GM21576 (cell line): ENCODE results near the gene HSPA14.
"Not testable (repeated sequence)": the region's sequence is repeated elsewhere in the genome, so short reads cannot be mapped to it uniquely, and the experiment has no call there.

Experiments used
- ATAC-seq: cut with Tn5 transposase; IDR thresholded peaks from one replicate; pipeline ENCODE4 v1.9.1; 2021; ENCODE audit warnings: mild to moderate bottlenecking, moderate library complexity; ENCODE audit not compliant: unreplicated experiment

The HSPA14 gene, protein sequence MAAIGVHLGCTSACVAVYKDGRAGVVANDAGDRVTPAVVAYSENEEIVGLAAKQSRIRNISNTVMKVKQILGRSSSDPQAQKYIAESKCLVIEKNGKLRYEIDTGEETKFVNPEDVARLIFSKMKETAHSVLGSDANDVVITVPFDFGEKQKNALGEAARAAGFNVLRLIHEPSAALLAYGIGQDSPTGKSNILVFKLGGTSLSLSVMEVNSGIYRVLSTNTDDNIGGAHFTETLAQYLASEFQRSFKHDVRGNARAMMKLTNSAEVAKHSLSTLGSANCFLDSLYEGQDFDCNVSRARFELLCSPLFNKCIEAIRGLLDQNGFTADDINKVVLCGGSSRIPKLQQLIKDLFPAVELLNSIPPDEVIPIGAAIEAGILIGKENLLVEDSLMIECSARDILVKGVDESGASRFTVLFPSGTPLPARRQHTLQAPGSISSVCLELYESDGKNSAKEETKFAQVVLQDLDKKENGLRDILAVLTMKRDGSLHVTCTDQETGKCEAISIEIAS

DNA sequence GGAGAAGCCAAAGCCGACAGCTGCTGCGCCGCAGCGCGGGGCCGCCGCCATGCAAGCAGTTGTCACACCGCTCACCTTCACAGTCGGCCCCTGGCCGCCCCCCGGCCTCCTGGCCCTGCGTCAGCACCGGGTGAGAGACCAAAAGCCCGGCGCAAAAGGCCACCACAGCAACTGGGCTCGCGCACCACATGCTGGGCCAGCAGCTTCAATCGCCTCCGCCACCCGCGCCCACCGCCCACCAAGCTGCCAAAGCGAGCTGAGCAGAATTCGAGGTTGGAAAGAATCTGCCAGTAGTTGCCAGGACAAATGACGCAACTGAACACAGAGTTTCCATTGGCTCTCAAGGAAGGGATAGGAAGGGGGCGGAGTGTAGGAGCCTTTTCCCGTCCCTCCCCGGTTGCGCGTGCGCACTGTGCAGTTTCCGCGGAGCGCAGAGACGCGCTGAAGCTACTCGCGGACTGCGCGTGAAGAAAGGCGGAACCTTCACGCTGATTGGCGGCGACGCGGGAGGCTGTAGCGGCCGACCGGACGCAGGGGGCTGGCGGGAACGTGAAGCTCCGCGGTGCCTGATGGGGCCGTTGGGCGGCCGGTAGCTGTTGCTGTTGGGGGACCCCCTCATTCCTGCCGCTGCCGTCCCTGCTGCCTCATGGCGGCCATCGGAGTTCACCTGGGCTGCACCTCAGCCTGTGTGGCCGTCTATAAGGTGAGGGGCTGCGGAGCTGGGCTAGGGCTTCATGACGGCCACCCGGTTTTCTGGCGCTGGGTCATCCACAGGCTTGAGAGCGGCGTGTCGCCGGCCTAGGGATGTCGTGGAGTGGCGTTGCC is at the start of gene HSPA14, which contains the start of the genes CDNF and MSANTD7:
Gene HSPA14 (plus strand): TSS at position 550 of the 825 bp plus-strand sequence. CDS start 97 bp downstream, at position 647.
Gene CDNF (minus strand): TSS at position 281 of the 825 bp plus-strand sequence. CDS start 91 bp downstream, at position 190.
Gene MSANTD7 (plus strand): TSS at position 550 of the 825 bp plus-strand sequence. CDS start 3,979 bp downstream, outside the sequence.
- ATAC-seq = peak; percentile 92

DNA sequence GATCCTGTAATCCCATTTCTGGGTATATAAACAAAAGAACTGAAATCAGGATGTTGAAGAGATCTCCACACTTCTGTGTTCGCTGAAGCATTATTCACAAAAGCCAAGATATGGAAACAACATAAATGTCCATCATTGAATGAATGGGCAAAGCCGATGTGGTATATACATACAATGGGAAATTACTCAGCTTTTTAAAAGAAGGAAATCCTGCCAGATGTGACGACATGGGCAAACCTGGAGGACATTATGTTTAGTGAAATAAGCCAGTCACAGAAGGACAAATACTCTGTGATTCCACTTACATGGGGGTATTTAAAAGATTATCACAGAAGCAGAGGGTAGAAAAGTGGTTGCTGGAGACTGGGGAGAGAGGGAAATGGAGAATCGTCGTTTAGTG is 39.5 kb upstream of the HSPA14 start:
- no peak for ATAC-seq

DNA sequence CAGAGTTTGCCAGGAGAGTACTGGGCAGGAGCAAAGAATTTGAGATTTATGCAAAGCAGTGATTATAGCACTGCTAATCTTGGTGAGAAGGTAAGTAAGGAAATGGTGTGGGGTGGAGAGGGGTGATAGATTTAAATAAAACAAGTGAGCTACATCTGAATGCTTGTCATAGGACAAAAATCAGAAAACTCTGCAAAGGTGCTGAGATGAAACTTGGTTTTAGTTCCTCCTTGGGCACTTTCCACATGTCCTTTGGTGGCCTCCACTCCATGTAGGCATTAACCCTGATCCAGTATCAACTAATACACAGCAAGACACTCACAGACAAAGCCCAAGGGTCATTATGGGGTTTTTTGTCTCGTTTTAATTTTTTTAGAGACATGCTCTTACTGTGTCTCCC is 37.7 kb upstream of the HSPA14 start:
- ATAC-seq = no peak

DNA sequence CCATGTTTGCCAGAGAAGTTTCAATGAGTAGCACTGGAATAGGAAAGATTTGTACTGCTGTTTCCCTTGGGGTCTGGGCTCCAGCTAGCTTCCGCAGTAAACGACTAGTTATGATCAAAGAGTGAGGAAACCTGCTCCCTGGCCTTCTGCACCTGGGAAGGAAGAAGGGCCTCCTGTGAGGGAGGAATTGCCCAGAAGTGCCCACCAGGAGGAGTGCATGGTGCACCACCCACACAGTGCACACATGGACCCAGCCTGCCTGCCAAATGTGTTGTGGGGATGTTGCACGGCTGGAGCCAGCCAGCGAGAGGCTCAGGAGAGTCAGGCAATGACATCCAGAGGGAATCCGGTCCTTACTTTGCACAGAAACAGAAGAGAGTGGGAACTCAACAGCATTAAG is 36.4 kb upstream of the HSPA14 start:
- no peak for ATAC-seq

DNA sequence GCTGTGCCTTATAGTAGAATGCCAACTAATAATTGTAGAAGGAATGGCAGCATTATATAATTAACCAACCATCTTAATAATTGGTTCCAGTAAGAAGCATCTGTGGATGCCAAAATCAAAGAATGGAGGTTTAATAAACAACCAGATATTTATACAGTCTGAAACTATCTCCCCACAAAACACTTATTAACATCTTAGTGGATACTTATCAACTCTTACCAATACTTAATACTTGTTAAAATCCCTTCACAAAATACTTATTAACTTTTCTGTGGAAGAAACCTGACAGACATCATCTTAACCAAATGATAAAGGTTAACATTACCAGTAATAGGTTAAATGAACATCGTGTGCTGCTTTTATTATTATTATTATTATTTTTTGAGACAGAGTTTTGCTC is 34.3 kb upstream of the HSPA14 start:
- ATAC-seq = no peak

DNA sequence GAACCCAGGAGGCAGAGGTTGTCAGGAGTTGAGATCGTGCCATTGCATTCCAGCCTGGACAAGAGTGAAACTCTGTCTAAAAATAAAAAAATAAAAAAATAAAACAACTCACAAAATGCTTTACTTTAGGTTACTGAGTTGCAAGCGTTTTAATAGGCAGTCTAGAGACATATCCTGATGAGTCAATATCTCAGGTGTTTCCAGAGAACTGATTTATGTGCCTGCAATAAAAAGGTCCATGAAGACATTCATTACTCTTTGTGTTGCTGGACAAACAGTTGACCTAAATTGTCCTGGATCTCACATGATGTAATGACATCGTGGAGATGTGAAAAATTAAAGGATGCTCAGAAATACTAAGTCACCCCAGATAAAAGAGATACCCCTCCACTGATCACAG is 31.8 kb upstream of the HSPA14 start:
- ATAC-seq = no peak

DNA sequence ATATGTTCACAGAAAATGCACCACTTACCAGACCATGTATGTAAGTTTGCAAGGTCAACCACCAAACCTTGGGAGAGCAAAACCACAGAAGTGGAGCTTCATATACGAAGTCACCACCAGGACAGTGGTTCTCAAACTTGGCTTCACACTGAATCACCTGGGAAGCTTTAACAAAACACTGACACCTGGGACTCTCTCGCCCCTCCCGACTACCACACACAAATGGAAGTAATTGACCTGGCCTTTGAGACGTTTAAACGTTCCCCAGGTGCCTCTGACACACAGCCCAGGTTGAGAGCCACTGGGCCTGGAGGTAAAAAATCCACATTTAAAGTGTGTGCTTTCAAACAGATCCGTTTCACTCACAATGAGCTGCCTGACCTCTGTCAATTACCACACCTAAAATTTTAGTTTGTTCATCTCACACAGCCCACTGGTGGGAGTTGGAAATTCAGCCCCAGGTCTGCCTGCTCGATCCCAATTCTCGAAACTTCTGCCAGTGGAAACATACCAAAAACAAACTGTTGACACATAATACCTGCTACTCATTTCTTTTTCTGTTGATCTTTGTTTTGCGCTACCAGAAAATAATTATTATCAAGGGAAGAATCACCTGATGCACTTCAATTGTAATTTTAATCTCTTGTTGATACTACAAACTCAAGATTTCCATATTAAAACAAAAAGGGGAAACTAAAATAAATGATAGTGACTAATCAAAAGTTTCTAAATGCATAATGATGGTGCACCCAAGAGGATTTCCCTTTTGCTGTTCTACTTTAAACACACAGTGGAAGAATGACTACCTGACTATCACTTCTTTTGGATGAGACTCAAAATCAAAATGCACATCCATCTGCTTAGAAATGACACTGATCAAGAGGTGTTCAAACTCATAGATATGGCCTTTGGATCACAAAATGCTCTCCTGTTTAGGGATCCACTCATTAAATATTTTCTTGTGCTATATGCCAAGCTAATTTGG is 26.8 kb upstream of the HSPA14 start:
- ATAC-seq = no peak

DNA sequence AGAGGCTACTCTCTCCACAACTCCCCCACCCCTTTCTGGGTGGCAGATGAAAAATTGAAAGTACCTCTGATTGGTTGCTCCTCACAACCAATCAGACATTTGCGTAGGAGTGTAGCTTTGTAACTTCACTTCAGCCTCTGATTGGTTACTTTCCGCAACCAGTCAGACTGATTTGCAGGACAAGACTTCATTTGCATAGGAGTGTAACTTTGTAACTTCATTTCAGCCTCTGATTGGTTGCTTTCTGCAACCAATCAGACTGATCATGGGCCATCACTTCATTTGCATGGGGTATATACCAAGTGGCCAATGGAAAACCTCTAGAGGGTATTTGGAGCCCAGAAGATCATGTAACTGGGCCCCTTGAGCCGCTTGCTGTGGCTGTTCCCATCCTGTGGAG is 25.8 kb upstream of the HSPA14 start:
- no peak for ATAC-seq

DNA sequence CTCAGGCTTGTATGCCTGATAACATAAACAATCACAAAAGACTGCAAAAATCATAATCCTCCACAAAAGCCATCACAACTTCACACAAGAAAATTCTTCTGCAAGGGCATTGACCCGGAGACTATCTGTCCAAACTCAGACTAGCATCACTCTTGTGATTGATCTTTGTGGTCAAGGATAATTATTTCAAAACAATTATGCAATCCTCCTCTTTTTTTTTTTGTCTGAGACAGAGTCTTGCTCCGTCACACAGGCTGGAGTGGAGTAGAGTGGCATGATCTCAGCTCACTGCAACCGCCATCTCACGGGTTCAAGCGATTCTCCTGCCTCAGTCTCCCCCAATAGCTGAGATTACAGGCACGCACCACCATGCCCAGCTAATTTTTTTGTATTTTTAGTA is 22.4 kb upstream of the HSPA14 start:
- no peak for ATAC-seq

DNA sequence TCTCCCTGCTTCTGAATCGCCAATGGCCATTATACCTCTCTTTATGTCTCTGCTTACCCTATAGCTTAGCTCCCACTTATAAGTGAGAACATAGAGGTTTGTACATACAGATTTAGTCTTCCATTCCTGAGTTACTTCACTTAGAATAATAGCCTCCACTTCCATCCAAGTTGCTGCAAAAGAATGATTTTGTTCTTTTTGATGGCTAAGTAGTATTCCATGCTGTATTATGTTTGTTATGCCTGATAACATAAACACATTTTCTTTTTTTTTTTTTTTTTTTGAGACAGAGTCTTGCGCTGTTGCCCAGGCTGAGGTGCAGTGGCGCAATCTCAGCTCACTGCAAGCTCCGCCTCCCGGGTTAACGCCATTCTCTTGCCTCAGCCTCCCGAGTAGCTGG is 21.4 kb upstream of the HSPA14 start:
- not testable (repeated sequence) for ATAC-seq

DNA sequence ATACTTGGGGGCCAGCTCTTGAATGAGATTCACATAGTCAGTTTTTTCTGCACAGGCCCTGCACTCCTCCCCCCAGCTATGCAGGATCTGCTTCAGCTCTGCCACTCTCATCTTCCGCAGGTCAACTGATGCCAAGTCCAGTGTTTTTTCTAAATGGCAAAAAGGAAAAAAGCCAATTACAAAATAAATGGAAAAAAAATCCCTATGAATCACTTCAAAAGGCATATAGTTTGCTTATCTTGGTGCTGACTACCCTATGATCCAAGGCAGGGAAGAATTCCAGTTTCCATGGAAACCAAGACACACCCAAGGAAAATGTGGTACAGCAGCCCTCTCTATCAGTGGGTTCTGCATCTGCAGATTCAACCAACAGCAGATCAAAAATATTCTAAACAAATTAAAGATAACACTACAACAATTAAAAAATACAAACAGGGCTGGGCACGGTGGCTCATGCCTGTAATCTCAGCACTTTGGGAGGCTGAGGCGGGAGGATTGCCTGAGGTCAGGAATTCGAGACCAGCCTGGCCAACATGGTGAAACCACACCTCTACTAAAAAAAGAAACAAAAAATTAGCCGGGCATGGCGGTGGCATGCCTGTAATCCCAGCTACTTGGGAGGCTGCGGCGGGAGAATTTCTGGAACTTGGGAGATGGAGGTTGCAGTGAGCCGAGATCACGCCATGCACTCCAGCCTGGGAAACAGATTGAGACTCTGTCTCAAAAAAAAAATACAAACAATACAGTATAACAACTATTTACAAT is 17.9 kb upstream of the HSPA14 start:
- no peak for ATAC-seq

DNA sequence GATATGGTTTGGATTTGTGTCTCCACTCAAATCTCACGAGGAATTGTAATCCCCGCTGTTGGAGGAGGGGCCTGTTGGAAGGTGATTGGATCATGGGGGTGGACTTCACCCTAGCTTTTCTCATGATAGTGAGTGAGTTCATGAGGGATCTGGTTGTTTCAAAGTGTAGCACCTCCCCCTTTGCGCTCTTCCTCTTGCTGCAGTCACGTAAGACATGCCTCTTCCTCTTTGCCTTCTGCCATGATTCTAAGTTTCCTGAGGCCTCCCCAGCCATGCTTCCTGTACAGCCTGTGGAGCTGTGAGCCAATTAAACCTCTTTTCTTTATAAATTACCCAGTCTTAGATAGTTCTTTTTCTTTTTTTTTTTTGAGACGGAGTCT is 17.3 kb upstream of the HSPA14 start:
- ATAC-seq = no peak

DNA sequence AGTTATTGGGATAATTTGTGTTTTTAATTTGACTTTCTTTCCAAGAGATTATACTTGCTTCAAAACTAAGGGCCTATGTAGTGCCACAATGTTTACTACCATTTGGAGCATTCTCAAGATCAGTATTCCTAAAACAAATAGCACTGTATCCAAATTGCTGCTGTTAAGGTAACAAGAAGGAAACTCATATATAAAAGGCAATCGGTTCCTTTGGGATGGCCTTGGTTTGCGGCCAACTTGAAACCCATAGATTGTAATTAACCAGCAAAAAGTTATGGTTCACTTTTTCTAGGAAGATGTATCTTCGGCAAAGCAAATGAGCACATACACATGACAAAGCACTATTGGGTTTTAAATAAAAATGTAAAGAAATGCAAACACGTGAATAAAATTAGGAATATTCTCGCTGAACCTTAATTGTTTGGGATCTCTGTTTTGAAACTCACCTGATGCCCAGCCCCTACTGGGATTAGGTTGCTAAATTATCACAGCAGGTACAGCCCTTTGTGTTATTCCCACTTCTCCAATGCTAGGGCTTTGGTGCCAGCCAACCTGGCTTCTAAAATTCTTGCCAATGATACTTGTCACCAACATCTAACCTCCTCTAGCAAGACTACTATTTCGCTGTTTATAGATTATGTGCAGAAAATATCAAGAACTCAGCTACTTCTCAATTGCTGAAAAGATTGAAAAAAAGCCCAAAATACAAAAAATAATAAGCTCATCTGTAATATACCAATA is 16.3 kb upstream of the HSPA14 start:
- no peak for ATAC-seq

DNA sequence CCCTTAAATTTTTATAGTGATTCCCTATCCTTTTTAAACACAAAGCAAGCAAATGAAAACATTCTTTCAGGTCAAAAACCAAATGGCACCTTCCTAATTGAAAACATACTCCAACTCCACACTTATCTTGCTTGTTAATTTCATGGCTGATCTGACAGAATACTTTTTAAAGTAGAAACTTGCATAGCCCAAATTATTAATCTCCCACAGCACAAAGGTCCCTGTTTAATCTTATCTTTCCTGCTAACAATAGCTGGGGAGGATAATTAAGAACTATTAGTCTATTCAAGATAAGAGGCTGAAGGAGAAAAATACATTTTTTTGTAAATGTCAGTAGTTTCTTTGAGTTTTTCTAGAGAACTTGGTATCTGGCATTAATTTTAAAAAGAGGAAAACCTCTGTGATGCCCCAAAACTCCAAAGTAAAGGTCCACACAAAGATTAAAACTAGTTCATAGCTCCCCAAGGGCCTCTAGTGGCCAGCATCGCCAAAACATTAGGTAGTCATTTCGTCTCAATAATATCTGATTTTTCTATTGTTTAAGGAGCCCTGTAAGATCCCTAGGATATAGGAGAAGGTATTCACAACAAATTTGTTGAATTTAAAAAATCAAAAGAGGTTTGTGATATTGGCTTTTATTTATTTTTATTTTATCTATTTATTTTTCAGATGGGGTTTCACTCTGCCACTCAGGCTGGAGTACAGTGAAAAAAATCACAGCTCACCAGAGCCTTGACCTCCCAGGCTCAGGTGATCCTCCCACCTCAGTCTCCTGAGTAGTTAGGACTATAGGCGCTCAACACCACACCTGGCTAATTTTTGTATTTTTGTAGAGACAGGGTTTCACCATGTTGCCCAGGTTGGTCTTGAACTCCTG is 15.0 kb upstream of the HSPA14 start:
- ATAC-seq = no peak

DNA sequence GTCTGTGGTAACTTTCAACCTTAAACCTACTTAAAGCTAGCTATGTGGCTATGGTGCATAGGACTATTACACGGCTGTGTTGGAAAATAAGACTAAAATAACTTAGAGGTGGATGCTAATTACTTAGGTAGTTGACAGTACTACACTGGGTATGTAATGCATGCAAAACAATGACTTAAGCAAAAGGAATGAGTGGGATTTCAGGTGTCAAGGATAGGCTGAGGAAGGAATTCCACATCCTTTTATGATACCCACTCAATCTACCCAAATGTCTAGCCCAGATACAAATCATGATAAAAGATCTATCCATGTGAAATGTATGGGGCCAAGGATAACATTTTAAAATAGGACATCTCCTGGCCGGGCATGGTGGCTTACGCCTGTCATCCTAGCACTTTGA is 14.1 kb upstream of the HSPA14 start:
- no peak for ATAC-seq

DNA sequence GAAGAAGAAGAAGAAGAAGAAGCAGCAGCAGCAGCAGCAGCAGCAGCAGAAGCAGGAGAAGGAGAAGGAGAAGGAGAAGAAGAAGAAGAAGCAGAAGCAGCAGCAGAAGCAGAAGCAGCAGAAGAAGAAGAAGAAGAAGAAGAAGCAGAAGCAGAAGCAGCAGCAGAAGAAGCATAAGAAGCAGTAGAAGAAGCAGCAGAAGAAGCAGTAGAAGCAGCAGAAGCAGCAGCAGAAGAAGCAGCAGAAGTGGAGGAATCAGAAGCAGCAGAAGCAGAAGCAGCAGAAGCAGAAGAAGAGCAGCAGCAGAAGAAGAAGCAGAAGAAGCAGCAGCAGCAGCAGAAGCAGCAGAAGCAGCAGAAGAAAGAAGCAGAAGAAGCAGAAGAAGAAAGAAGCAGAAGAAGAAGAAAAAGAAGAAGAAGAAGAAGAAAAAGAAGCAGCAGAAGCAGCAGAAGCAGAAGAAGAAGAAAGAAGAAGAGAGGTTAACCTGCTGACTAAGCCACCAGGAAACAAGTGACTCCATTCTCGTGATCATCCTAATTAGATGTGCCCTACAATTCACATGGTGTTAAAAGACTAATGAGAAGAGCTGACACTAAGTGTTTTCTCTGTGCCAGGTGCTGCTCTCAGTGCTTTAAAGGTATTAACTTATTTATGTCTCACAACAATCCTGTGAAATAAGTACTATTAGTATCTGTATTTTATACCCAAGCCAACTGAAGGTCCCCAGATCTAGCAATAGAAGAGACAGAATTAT is 11.9 kb upstream of the HSPA14 start:
- no peak for ATAC-seq

DNA sequence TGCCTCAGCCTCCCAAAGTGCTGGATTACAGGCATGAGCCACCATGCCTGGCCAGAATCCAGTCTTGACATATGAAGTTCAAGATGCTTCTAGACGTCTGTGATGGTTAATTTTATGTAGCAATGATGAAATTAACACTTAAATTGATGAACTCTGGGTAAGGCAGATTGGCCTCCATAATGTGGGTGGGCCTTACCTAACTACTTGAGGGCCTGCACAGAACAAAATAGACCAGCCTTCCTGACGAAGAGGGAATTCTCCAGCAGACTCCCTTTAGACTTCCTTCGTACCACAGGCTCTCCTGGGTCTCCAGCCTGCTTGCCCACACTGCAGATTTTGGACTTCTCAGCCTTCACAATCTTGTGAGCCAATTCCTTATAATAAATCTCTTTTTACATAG is 5.0 kb upstream of the HSPA14 start:
- ATAC-seq = no peak
